ENCODE measurements around the gene COL2A1. TPM values are rescaled to one million over a fixed set of nuclear protein-coding genes. Genes with fewer than 3 reads are reported as not detected.

Gene COL2A1
- total RNA-seq, 1 experiment from 2014 or later = 10.8 TPM

- H3T11ph ChIP-seq (ENCODE audit: low read length) = no peak overlapping the region
- H4K91ac ChIP-seq (ENCODE audit: insufficient read length, low read depth, low read length) = no peak overlapping the region
- H2BK120ac ChIP-seq (ENCODE audit: low read depth, low read length, poor library complexity, severe bottlenecking) = no peak overlapping the region
- no peak for DNase-seq
- H3K4ac ChIP-seq (ENCODE audit: low read depth, low read length) = no peak overlapping the region
- Mint-ChIP-seq H3K27ac (no peak overlapping the region), H3K9me3 (peaks cover 0 to 7% of the 10 kb centered on the region in 2 experiments; a peak in 2 of 5 replicates), H3K4me3 (no peak overlapping the region; a peak in 1 of 5 replicates), H3K27me3 (ENCODE audit: low read depth) (peaks cover 100% of the 10 kb centered on the region), H3K36me3 (ENCODE audit: insufficient read depth in 1 of 3, low read depth in 3 of 3) (no peaks in the 10 kb centered on the region; a peak in 1 of 7 replicates), H3K4me1 (peaks cover 26 to 45% of the 10 kb centered on the region in 2 experiments)
- no peak overlapping the region for H3K9ac ChIP-seq (ENCODE audit: extremely low read depth, insufficient read length, low read length)
- H3K79me1 ChIP-seq (ENCODE audit: insufficient read depth, low read depth, low read length, poor library complexity, severe bottlenecking) = no peaks in the 10 kb centered on the region
- H4K8ac ChIP-seq (replicated peaks; ENCODE audit: insufficient read length, low read depth, low read length) = no peak overlapping the region
- WGBS (ENCODE audit: extremely low coverage, insufficient read length, low lambda C conversion rate) = no CpG with 5 or more reads among the region's 9 CpGs
- H4K20me1 ChIP-seq (ENCODE audit: control insufficient read depth, insufficient read depth, insufficient read length) = peaks cover 2% of the 10 kb centered on the region
- H3K23me2 ChIP-seq (ENCODE audit: insufficient read length, low read depth, low read length, poor library complexity, severe bottlenecking) = no peaks in the 10 kb centered on the region
- no peak overlapping the region for H3K18ac ChIP-seq (ENCODE audit: insufficient read length, low read depth, low read length)
- H2BK20ac ChIP-seq (ENCODE audit: low read depth, low read length, poor library complexity, severe bottlenecking) = no peak overlapping the region
- no peak overlapping the region for H2BK5ac ChIP-seq (ENCODE audit: insufficient read length, low read length)
- no peak overlapping the region for H2BK15ac ChIP-seq (ENCODE audit: low read depth, low read length)
- H3K27ac ChIP-seq (ENCODE audit: insufficient read length, low read depth, low read length) = no peak overlapping the region
- no peak overlapping the region for H2AFZ ChIP-seq (ENCODE audit: low read length)
- no peak overlapping the region for H3K23ac ChIP-seq (ENCODE audit: insufficient read length, low read depth, low read length)
- H3K4me1 ChIP-seq (ENCODE audit: insufficient read depth, low read length) = no peaks in the 10 kb centered on the region
- no peak overlapping the region for H3K56ac ChIP-seq (ENCODE audit: insufficient read length, low read depth, low read length)
- TF ChIP-seq CTCF (conservative IDR thresholded peaks at IDR 0.05) = no peak
- no peaks in the 10 kb centered on the region for H3K9me3 ChIP-seq (ENCODE audit: control insufficient read depth, low read depth, low read length)
- no peaks in the 10 kb centered on the region for H3K79me2 ChIP-seq (ENCODE audit: insufficient read depth, low read length)
- H4K5ac ChIP-seq (ENCODE audit: insufficient read length, low read depth, low read length) = no peak overlapping the region
- no peak overlapping the region; the same call in 1 of the 2 replicates for H3K14ac ChIP-seq (ENCODE audit: insufficient read depth, low read length)
- no peak overlapping the region for H2BK12ac ChIP-seq (ENCODE audit: insufficient read length, low read depth, low read length)
- peaks cover 84% of the 10 kb centered on the region for H3K27me3 ChIP-seq (ENCODE audit: insufficient read depth, low read length)
- no peak overlapping the region for H2AK5ac ChIP-seq (ENCODE audit: insufficient read length, low read length)
- H3K4me2 ChIP-seq (ENCODE audit: insufficient read depth, insufficient read length, low read length) = no peak overlapping the region
Observed at GRCh38 chr12:48024735-48025134, 20.5 kb upstream of the COL2A1 start.

Data from H9 (cell line).